SKM-1 (cell line): ENCODE results near the gene DDX39B.
A peak's percentile ranks its signal among the peaks of the same experiment; 100 is the strongest.

Experiments
- DNase-seq: peaks from one replicate; lab custom pipeline; 2025; ENCODE audit not compliant: unreplicated experiment; lab: John Stamatoyannopoulos, UW

The DDX39B gene

DNA sequence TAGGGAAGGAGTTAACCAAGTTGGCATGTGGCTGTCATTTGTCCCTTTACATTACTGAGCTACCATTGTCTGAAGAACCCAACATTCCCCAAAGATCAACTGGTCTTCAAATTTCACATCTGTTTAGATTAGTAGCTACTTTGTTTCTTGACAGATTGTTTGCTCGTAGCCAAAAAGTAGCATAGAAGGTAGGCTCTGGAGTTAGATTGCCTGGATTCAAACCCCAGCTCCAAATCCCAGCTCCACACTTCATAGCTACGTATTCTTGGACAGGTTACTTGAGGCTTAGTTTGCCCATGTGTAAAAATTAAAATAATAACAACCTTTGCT is 6.7 kb upstream of the DDX39B start:
- no peak for DNase-seq

- DNase-seq, result no peak
These were observed 6.1 kb upstream of the DDX39B start for GRCh38 chr6:31547727-31548543.

DNA sequence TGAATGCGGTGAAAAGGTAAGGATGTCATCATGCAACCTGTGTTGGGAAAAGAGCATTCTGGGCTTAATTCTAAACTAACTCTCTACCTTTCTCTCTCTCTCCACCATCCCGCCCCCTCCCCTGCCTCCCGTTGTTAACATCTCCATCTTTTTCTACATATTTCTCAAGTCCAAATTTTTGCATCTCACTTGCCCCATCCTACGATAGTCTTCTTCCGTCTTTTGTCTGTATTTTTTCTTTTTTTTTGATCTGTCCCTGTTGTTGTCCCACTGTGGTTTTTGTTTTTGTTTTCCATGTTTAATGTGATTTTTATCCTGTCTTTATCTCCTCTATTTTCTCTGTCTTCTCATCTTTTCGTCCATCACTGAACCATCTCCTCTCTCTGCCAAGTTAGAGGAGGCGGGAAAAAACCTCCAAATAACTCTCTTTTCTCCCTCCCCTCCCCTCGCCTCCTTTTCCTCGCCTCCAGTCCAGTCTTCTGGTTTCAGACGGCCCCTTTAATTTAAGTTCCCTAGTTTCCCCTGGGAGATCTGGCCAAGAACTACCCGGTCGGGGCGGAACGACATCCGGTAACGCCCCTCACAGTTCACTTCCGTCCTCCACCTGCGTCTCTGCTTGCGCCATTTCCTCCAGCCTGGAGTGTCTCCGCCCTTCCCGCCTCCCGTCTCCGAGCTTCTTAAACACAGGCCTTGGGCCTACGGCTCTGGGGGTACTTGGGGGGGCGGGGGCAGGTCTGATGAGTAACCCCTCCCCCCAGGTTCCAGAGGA is 5.3 kb upstream of the DDX39B start, which contains the start of gene NFKBIL1:
NFKBIL1 (plus strand) TSS at position 651 of the 769 bp plus-strand sequence; CDS start at position 738, 87 bp downstream.
- DNase-seq, result peak; percentile 96

DNA sequence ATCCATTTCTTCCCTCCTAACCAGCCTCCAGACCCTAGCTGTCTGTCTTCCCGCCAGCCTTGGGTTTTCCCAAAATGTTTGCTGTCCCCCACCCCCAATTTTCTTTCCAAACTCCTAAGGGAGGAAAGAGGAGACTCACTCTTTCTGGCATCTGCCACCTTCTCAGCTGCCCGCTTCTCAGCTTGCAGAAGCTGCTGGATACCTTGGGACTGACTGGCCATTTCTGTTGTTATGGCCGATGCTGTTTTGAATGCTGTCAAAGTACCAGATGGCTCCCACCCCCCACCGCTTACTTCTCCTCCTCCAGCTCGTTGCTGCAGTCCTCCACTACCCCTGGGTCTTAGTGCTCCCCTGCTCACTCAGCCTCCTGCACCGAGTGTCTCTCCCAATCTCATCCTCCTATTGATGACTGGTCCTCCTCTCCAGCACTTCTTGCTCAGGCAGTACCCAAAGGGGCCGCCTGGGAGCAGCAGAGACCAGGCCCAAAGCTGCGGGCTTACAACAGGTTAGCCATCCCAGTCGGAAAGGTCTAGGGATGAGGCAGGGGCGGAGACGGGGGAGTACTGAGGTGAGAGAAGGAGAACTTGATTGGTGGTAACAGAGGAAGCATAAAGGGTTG is 4.6 kb upstream of the DDX39B start, which contains the start of gene ATP6V1G2:
ATP6V1G2 (minus strand) TSS at position 270 of the 619 bp plus-strand sequence; CDS start at position 221, 49 bp downstream.
- peak; percentile 80 for DNase-seq

- no peak for DNase-seq
These were observed 3.5 kb upstream of the DDX39B start for GRCh38 chr6:31545291-31545690.

GRCh38 chr6:31544676-31545075 is 2.9 kb upstream of the DDX39B start:
- no peak for DNase-seq

DNA sequence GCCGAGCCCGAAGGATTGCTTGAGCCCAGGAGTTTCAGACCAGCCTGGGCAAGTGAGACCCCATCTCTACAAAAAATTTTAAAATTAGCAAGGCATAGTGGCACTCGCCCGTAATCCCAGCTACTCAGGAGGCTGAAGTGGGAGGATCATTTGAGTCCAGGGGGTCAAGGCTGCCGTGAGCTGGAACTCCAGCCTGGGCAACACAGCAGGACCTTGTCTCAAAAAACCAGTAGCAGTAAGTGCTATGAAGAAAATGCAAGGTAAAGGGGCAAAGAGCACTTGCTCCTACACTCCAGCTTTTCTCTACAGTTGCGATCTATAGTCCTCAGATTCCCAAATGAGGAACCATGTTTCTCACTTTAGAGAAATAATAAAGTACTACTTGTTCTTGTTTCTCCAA is 1.8 kb upstream of the DDX39B start:
- DNase-seq, result no peak

- peak; percentile 74 for DNase-seq
These were observed 645 bp downstream of the DDX39B start for GRCh38 chr6:31541059-31541657.

GRCh38 chr6:31540640-31541039 is 1.2 kb downstream of the DDX39B start:
- DNase-seq, result no peak

DNA sequence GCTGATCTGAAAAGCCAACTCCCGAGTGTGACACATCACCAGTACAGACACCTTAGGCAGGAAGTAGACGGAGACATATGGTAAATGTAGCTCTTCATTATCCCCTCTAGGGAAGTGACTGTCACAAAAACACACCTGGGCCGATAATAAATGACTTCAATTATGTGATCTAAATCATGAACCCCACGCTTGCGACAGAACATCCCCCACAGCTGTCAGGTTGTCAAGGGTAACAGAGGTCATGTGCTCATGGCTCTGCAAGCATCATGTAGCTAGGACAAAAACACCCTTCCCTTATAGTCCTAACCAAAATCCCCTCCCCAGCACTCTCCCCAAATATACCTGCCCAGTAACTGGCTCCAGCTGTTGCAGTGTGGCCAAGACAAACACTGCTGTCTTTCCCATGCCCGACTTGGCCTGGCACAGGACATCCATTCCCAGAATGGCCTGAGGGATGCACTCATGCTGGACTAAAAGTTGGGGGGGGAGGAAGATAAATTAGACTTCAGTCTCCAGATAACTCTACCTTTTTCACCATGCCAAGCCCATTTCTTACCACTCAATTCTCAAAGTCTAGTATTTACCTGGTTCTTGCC is 2.9 kb downstream of the DDX39B start:
- no peak for DNase-seq

GRCh38 chr6:31535538-31536324 is 6.1 kb downstream of the DDX39B start:
- no peak for DNase-seq

DNA sequence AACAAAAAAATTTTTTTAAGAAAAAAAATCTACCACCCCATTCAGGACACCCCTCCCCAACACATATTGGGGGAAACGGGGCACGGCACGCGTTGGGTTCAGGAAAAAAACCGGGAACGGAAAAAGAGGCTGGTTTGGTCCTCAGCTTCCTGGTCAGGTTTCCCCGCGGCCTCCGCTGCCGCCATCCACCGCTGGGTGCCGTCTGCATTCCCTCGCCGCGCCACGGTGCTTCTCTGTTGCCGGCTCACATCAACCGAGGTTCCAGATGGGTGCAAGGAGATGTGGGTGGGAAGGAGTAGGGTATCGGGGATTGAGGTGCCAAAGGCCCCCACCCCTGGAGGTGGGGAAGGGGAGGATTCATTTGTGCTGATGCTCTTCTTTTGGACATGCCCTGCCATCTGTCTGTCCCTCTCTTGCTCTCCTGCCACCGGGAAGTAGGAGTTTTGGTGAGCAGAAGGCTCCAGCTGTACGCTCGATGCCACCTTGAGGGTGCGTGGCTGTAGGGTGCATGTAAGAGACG is 7.2 kb downstream of the DDX39B start:
- no peak for DNase-seq

GRCh38 chr6:31534011-31534410 is 7.8 kb downstream of the DDX39B start:
- DNase-seq, result no peak

DNA sequence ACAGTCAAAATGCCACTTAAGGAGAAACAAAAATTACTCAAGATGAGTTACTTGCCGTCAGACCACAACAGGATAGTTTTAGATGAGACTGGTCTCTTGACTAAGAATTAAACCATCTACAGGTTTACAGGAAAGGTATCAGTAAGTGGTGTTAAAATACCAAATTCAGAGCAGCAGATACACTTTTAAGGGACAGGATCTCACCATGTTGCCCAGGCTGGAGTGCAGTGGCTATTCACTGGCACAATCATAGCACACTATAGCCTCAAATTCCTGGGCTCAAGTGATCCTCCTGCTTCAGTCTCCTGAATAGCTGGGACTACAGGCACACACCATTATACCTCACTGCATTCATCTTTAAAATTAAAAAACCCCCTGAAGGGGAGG is 8.4 kb downstream of the DDX39B start:
- no peak for DNase-seq

- no peak for DNase-seq
These were observed 9.0 kb downstream of the DDX39B start for GRCh38 chr6:31532644-31533454.

DNA sequence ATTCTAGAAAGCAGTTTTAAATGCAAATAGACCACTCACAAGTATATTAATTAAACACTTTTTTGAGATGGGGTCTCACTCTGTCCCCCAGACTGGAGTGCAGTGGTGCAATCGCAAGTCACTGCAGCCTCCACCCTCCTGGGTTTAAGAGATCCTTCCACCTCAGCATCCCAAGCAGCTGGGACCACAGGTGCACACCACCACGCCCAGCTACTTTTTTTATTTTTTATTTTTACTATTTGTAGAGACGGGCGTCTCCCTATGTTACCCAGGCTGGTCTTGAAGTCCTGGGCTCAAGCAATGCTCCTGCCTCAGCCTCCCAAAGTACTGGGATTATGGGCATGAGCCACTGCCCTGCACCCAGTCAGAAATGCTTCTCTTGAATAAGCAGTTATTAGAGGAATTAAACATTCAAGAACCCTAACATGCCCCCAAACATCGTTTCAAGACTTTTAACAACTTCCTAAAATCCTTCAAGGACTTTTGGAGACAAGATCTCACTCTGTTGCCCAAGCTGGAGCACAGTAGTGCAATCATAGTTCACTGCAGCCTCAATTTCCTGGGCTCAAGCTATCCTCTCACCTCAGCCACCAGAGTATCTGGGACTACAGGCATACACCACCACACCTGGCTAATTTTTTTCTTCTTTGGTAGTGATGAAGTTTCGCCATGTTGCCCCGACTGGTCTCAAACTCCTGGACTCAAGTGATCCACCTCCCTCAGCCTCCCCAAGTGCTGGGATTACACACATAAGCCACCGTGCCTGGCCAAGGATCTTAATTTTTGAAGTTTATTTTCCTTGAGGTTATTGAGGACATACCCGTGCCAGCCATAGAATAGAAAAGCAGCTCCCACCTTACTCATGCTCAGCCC is 9.8 kb downstream of the DDX39B start:
- no peak for DNase-seq

GRCh38 chr6:31531162-31531561 is 10.6 kb downstream of the DDX39B start:
- DNase-seq, result no peak

DNA sequence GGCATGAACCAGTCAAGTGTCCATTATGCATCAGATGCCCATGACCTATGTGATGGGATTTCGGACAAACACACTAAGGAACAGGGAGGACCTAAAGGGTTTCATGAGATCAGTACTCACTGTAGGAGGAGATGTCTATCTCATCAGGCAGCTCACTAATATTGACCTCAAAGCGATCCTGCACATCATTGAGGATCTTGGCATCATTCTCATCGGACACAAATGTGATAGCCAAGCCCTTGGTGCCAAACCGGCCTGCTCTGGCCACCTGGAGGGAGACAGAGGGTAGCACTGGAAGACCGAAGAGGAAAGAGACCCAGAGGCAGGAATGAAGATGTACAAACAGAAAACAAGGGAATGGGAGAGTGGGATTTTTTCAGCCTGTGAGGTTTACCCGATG is 11.1 kb downstream of the DDX39B start:
- DNase-seq, result no peak
